ENCODE results near the gene HS3ST5. TPM values are rescaled to one million over a fixed set of nuclear protein-coding genes. Genes with fewer than 3 reads are reported as not detected.

Gene HS3ST5
- total and polyA plus RNA-seq, 8 donors, result 0.08 to 0.26 (median 0.11) TPM; not detected in 4

GRCh38 chr6:114062199-114062598 is 280.6 kb downstream of the HS3ST5 start:
- intact Hi-C loops (cut with DNase I), result no loop called here
- no peak for ATAC-seq
- FAIRE-seq, result no peak
- Histone ChIP-seq H3K9me3 (no peaks in the 10 kb centered on the region), H3K36me3 (no peaks in the 10 kb centered on the region), H3K4me3 (no peak overlapping the region), H3K4me1 (no peaks in the 10 kb centered on the region), H3K27me3 (no peaks in the 10 kb centered on the region), H3K27ac (no peak overlapping the region)
- WGBS, 2 donors, result 50 to 63% methylated on average over 5 of the region's 5 CpGs
- DNase-seq, result no peak
- no peak for TF ChIP-seq CTCF (IDR thresholded peaks at IDR 0.05)

- Histone ChIP-seq H3K36me3 (no peaks in the 10 kb centered on the region), H3K4me3 (no peak overlapping the region), H3K9me3 (no peaks in the 10 kb centered on the region), H3K27ac (no peak overlapping the region), H3K27me3 (no peaks in the 10 kb centered on the region), H3K4me1 (no peaks in the 10 kb centered on the region)
- no peak for FAIRE-seq
- ATAC-seq, result no peak
- no peak for TF ChIP-seq CTCF (IDR thresholded peaks at IDR 0.05)
- 81 to 91% methylated on average over 4 of the region's 4 CpGs for WGBS, 2 donors
- DNase-seq, result no peak
- intact Hi-C loops (cut with DNase I), result no loop called here
Observed at GRCh38 chr6:114061741-114062140, 281.1 kb downstream of the HS3ST5 start.

- no peak for DNase-seq
- Histone ChIP-seq H3K27me3 (no peaks in the 10 kb centered on the region), H3K9me3 (no peaks in the 10 kb centered on the region), H3K27ac (no peak overlapping the region), H3K36me3 (no peaks in the 10 kb centered on the region), H3K4me3 (no peak overlapping the region), H3K4me1 (no peaks in the 10 kb centered on the region)
- intact Hi-C loops (cut with DNase I), result no loop called here
- TF ChIP-seq CTCF (IDR thresholded peaks at IDR 0.05), result no peak
- FAIRE-seq, result no peak
- 47 to 51% methylated on average over 1 of the region's 1 CpG for WGBS, 2 donors
- no peak for ATAC-seq
Observed at GRCh38 chr6:114061116-114061515, 281.7 kb downstream of the HS3ST5 start.

GRCh38 chr6:114058435-114058834 is 284.4 kb downstream of the HS3ST5 start:
- Histone ChIP-seq H3K9me3 (no peaks in the 10 kb centered on the region), H3K27me3 (no peaks in the 10 kb centered on the region), H3K4me3 (no peak overlapping the region), H3K27ac (no peak overlapping the region), H3K36me3 (no peaks in the 10 kb centered on the region), H3K4me1 (no peaks in the 10 kb centered on the region)
- TF ChIP-seq CTCF (IDR thresholded peaks at IDR 0.05), result no peak
- FAIRE-seq (no peak), ATAC-seq (no peak), DNase-seq (no peak)
- intact Hi-C loops (cut with DNase I), result no loop called here
- whole genome bisulfite sequencing, 2 donors, result 82 to 93% methylated on average over 4 of the region's 4 CpGs

GRCh38 chr6:114055763-114056162 is 287.1 kb downstream of the HS3ST5 start:
- DNase-seq (no peak), ATAC-seq (no peak), FAIRE-seq (no peak)
- TF ChIP-seq CTCF (IDR thresholded peaks at IDR 0.05), result no peak
- Histone ChIP-seq H3K4me1 (no peaks in the 10 kb centered on the region), H3K9me3 (no peaks in the 10 kb centered on the region), H3K36me3 (no peaks in the 10 kb centered on the region), H3K27ac (no peak overlapping the region), H3K27me3 (no peaks in the 10 kb centered on the region), H3K4me3 (no peak overlapping the region)
- intact Hi-C loops (cut with DNase I), result no loop called here
- WGBS, 2 donors, result 76 to 87% methylated on average over 2 of the region's 2 CpGs
